ENCODE results near the gene FNBP1.
"Not testable (repeated sequence)": the region's sequence is repeated elsewhere in the genome, so short reads cannot be mapped to it uniquely, and the experiment has no call there.

GRCh38 chr9:130006952-130007351 lies 36.0 kb downstream of the FNBP1 start:
- not testable (repeated sequence) for TF ChIP-seq CTCF (IDR thresholded peaks at IDR 0.05; ENCODE audit: low read length); EZH2 (optimal IDR thresholded peaks at IDR 0.05; ENCODE audit: low read depth, low read length); EZH2phosphoT487 (IDR thresholded peaks at IDR 0.05; ENCODE audit: low read length)
